HG03575 (cell line): ENCODE data around the gene MTMR12.
"Not testable (repeated sequence)": the region's sequence is repeated elsewhere in the genome, so short reads cannot be mapped to it uniquely, and the experiment has no call there.

Source experiments
- ATAC-seq: cut with Tn5 transposase; IDR thresholded peaks from one replicate; pipeline ENCODE4 v1.9.1; 2021; ENCODE audit not compliant: unreplicated experiment, insufficient number of reproducible peaks, low FRiP score; ENCODE audit errors: extremely low read depth

The MTMR12 gene

GRCh38 chr5:32329395-32329834, 16.7 kb upstream of the MTMR12 start:
- ATAC-seq: no peak

DNA sequence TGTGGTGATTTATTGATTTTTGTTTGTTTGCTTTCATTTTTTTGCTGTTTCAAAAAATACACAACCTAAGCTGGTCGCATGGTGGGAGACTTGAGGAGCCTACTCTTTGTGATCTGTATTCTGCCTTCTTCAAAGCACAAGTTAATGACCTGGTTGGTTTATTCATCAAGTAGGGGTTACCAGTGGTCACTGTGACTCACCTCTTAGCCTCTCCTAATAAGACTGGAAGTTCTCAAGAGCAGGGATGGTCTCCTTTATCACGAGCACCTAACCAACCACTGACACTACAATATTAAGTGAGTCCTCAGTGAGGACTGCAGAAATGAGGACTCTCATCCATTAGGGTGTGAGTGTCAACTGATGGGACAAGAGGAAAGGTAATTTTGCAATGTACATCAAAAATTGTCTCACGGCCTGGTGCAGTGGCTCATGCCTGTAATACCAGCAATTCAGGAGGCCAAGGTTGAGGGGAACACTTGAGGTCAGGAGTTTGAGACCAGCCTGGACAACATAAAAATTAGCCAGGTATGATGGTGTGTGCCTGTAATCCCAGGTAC, 13.6 kb upstream of the MTMR12 start:
- no peak for ATAC-seq

DNA sequence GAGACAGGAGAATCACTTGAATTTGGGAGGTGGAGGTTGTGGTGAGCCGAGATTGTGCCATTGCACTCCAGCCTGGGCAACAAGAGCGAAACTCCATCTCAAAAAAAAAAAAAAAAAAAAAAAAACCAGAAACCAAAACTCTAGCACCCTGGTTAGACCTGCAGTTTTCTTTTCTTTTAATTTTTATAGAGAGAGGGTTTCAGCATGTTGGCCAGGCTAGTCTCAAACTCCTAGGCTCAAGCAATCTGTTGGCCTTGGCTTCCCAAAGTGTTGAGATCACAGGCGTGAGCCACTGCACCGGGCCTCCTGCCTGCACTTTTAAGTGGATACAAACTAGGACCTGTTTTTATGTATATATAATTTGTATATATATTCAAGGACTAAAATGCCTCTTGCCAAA, 12.9 kb upstream of the MTMR12 start:
- ATAC-seq: no peak

DNA sequence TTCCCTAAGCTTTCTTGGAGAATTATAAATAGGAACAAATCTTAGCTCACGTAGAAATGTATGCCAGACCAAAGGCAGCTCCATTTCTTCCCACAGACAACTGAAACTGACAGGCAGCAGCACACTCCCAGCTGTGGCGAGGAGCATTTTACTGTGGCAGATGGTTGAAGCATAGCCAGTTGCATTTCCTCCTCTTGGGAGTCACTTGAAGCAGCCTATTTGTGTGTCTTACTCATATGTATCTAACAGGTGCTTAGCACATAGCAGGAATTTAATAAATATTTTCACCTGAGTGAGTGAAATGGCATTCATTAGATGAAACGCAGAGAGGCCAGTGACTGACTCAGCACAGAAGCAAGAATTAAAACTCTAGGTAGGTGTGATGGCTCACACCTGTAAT, 12.3 kb upstream of the MTMR12 start:
- ATAC-seq: peak; percentile 58

DNA sequence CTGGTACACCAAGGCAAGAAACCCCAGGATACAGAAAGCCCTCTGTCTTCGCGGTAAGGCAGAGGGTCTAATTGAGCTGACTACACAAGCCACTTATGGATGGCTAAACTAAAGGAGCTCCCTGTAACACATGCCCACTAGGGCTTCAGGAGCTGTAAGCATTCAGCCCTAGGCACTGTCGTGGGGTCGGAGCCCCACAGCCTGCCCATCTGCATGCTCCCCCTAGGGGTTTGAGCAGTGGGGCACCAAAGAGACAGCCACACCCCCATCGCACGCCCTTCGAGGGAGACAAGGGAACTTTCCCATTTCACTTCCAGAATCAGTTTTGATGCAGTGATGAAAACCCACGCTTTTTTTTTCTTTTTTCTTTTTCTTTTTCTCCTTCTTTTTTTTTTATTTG, 11.0 kb upstream of the MTMR12 start:
- ATAC-seq: no peak

GRCh38 chr5:32322882-32323281, 10.1 kb upstream of the MTMR12 start:
- ATAC-seq: no peak

DNA sequence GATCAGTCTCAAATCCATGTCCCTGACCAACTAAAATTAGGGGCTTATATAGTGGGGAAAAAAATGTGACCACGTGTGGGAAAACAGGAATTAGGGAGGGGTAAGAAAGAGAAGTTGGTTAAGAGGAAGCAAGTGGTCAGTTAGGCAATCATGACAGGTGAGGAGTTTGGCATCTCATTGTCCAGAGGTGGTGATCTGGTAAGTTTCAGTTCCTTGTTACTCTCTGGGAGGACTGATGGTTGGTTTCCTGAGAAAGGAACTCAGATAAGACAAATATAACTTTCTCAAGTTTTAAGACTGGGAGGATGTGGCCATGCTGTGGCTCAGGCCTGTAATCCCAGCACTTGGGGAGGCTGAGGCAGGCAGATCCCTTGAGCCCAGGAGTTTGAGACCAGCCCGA, 9.0 kb upstream of the MTMR12 start:
- ATAC-seq: not testable (repeated sequence)

- ATAC-seq: no peak
Observed at GRCh38 chr5:32320576-32320975, 7.8 kb upstream of the MTMR12 start.

GRCh38 chr5:32319926-32320543, 7.3 kb upstream of the MTMR12 start:
- ATAC-seq: no peak

- ATAC-seq: no peak
Observed at GRCh38 chr5:32319392-32319791, 6.7 kb upstream of the MTMR12 start.

DNA sequence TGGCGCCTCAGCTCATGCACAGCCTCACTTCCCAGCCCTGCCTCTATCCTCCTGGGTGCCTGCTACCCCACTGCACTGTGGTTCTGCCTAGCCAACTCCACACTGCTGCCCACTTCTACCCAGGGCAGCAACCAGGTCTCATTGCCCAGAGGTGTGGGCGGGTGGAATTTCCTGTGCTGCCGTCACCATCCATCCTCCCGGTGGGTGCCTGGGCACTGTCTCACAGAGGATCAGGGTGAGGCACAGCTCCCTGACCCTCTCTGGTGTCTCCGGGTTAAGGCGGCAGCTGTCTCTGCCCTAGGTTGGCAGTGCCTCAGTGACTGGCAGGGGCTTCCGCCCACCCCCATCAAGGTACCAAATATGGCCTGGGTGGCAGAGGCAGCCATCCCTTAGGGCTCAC, 4.3 kb upstream of the MTMR12 start:
- no peak for ATAC-seq

DNA sequence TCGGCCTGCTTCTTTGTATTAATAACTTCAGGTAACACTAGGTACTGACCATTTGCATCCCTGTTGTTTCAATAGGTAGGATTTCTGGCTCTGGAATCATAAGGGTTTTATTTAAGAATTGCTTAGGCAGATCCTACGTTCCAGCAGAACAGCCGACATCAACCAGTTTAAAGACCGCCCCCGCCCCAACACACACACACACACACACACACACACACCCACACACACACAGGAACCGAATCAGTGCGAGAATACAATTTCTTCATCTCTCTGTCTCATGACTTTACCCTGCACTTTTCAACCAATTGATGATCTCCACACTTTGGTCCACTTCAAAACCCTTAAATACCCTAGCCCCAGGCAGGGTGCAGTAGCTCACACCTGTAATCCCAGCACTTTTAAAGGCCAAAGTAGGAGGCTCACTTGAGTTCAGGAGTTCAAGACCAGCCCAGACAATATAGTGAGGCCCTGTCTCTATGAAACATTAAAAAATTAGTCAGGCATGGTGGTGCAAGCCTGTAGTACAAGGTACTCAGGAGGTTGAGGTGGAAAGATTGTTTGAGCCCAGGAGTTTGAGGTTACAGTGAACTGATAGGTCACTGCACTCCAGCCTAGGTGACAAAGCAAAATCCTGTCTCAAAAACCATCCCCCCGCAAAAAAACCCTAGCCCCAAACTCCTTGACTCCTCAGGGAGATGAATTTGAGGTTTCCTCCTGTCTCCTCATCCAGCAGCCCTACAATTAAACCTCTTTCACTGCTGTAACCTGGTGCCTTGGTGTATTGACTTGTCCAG, 2.7 kb upstream of the MTMR12 start:
- no peak for ATAC-seq

DNA sequence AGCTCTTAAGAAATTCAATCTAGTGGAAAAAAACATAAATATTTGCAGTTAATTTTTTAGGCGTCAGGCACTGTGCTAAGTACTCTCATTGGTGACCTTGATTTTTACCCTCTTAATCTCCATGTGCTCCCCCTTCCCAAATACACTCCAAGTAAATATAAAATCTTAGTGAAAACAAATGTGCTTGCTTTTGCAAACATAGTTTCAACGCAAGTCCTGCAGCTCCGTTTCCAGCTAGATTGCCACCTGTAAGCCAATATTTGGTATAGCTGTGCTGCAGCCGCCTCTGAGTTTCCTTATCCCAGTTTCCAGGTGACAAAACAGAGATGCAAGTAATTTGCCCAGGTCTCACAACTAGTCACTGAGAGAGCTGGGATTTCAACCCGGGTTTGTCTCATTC, 1.9 kb upstream of the MTMR12 start:
- ATAC-seq: no peak

- not testable (repeated sequence) for ATAC-seq
Observed at GRCh38 chr5:32314152-32314488, 1.4 kb upstream of the MTMR12 start.

DNA sequence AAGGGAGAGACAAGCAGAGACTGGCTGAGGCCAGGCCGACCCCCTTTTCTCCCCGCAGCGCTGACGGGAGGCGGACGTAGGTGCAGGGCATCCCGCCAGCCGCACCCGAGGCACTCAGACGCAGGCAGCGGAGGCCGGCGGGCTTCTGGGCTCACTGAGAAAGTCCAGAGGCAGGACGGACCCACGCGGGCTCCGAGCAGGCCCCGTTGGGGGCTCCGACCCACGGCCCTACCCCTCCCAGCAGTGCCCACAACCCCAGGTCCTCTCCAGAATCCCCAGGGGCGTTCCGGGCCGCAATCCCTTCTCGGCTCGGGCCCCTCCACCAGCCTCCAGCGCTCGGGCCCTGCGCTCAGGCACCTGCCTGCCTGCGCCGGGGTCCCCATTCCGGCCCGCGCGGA, 543 bp downstream of the MTMR12 start:
- no peak for ATAC-seq

- no peak for ATAC-seq
Observed at GRCh38 chr5:32311404-32312196, 1.1 kb downstream of the MTMR12 start.

DNA sequence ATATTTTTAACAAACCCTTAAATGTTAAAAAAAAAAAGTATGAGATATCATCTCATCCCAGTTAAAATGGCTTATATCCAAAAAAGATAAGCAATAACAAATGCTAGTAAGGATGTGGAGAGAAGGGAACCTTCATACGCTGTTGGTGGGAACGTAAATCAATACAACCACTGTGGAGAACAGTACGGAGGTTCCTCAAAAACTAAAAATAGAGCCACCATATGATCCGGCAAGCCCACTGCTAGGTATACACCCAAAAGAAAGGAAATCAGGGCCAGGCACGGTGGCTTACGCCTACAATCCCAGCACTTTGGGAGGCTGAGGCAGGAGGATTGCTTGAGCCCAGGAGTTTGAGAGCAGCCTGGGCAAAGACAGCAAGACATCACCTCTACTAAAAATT, 3.0 kb downstream of the MTMR12 start:
- no peak for ATAC-seq

DNA sequence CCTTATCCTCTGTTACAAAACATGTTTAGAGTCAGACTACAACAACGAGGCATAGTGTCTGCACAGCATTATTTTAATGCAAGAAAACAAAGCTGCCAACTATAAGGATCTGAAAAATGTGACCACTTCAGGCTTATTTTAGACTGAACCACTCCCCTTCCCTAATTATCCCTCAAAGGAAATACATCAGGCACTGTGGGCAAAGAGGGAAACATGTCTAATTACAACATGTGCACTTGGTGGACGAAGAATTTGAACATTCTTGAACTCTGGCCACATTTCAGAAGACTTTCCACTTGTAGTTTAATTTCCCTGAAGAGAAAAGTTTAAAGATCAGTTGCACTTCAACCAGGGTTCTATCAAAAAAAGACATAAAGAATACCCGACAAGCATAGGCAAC, 3.8 kb downstream of the MTMR12 start:
- no peak for ATAC-seq

DNA sequence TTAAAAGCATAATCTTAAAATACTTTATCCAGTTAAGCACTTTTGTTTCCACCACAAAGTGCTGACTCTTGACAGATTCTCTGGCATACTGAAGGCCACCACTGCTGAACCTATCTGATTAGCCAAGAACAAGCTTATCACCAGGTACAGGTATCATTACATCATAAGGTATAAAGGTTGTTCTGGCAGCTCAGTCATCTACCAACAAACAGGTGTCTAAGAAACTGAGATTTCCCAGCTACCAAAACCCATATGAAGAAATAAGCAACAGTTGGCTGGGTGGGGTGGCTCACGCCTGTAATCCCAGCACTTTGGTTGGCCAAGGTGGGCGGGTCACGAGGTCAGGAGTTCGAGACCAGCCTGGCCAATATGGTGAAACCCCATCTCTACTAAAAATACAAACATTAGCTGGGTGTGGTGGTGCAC, 5.0 kb downstream of the MTMR12 start:
- no peak for ATAC-seq

- no peak for ATAC-seq
Observed at GRCh38 chr5:32304622-32305021, 8.1 kb downstream of the MTMR12 start.
